CD4-positive, alpha-beta T cell treated with Interleukin-4 for 1 hour (primary cell): ENCODE measurements around the gene HIGD1C.
A peak's percentile ranks its signal among the peaks of the same experiment; 100 is the strongest.
"Not testable (repeated sequence)": the region's sequence is repeated elsewhere in the genome, so short reads cannot be mapped to it uniquely, and the experiment has no call there.

Experiments used
- DNase-seq, 2 donors: peaks; one replicate each; pipeline ENCODE4 v3.0.0-alpha.2; 2020 to 2022

Gene HIGD1C

DNA sequence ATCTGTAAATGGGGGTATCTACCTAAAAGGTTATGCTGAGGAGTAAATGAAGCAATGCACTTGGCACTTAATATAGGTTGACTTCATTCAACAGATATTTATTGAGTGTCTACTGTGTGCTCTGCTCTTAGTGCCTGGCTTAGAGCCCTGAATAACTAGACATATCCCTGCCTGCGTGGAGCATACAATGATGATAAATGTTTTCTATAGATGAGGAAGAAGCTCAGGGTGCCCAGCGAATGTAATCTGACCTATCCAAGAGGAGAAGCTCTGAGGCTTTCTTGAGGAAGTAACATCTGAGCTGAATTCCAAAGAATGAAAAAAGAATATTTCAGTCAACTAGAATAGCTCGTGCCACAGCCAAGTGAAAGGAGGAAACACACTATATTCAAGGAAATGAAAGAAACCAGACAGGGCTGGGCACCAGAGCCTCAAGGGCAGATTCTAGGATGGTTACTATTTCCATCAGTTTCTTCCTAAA is 17.9 kb upstream of the HIGD1C start:
- peak in 1 of 2 donors; percentile 6 for DNase-seq

DNA sequence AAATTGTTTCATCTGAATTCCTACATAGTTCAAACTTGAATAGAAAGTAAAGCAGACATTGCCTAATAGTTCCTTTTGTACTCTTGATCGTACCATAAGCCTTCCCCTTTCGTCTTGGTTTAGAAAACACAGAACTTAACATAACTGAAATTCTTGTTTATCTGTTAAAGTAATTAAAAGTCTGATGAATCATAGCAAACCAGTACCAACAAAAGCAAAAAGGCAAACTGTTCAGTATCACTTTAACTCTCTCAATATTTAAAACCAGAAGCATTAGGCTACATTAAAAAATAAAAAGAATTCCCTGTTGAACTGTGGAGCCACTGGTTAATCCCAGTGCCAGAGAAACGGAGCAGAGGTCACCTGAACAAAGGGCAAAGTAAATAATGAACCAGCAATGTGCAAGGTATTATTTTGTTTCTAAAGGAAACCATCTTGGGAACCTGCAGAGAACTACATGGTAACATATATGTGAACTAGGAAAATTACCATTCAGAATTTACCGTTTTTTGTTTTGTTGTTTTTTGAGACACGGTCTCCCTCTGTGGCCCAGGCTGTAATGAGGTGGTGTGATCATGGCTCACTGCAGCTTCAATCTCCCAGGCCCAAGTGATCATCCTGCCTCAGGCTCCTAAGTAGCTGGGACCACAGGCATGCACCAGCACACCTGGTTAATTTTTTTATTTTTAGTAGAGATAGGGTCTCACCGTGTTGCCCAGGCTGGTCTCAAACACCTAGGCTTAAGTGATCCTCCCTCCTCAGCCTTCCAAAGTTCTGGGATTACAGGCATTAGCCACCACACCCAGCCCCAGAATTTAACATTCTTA is 17.1 kb upstream of the HIGD1C start:
- DNase-seq: no peak

DNA sequence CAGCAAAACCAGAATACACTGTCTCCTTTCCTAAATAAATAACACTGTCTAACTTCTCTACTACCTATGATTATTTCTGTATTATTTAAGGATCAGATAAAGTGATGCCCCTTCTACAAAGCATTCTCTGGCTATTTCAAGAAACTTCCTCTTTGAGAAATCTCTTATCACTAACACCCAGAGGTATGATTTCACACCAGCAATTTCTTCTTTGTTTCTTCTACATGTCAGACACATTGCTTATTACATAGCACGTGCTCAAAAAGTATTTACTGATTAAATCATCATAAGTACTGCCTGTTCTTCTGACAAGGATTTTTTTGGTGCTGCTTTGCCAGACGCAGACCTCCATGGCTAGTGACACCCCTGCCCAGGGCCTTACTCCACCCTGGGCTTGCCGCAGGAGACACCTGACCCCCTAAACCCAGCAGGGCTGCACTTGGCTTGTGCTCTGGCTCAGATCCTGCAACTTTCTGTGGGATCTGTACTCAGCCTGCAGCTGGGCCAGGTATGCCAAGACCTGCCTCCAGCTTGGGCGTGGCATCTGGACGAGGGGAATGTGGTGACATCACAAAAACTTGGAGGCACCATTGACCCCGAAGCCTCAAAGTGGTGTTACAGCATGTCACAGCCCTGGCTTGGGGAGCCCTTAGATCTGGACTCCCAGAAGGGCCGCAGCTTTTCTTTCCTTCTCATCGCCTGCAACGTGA is 15.4 kb upstream of the HIGD1C start:
- no peak for DNase-seq

DNA sequence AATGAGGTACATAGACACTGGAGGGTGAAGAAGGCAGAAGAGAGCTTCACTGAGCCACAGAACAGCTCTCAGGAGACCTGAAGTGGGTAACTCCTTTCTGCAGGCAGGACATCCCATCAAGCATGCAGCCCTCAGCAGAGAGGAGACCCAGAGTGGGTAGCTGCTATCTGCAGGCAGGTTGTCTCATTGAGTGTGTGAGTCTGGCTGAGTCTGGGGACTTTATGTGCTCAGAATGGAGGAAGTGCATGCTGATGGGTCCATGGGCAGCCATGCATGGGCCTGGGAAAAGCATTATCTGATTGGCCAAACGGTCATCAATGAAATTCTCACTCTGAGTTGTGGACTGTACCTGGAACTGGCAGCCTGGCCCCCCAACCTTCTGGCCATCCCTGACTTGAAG is 14.7 kb upstream of the HIGD1C start:
- no peak for DNase-seq

DNA sequence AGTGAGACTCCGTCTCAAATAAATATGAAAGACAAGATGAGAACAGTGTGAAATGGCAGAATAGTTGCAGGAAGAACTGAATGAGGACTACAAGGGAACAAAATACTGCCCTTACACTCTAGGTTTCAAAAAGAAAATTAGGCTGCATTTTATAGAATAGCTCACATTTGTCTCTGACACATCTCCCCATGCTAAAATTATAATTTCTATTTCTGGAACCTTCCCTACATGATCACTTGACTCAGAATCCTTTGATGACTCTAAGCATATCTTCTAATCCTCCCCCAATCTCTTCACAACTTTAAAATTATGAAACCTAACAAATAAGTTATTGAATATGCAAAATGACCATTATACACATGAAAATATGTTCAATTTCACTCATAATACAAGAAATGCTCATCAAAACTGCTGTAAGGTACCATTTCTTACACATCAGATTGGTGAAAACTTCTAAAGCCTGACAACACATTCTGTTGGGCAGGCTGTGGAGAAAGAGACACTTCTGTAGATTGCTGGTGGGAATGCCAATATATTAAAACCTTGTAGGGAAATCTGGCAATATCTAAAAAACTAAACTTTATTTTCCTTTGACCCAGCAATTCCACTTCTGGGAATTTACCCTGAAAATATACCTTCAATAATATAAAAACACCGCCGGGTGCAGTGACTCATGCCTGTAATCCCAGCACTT is 4.3 kb upstream of the HIGD1C start:
- DNase-seq: no peak

DNA sequence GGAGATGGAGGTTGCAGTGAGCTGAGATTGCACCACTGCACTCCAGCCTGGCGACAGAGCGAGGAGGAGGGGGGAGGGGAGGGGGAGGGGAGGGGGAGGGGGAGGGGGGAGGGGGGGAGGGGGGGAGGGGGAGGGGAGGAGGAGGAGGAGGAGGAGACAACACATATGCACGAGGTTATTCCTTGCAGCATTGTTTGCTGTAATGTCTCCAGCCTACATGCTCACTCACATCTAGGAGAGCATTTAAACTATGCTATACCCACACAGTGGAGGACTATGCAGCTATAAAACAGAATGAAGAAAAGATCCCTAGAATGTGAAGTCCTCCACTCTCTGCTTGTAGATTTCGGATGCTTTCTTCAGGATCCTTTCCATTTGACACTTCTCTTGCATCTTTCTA is 3.5 kb upstream of the HIGD1C start:
- DNase-seq: no peak

- DNase-seq: no peak
Observed at GRCh38 chr12:50949801-50950302, 2.5 kb upstream of the HIGD1C start.

DNA sequence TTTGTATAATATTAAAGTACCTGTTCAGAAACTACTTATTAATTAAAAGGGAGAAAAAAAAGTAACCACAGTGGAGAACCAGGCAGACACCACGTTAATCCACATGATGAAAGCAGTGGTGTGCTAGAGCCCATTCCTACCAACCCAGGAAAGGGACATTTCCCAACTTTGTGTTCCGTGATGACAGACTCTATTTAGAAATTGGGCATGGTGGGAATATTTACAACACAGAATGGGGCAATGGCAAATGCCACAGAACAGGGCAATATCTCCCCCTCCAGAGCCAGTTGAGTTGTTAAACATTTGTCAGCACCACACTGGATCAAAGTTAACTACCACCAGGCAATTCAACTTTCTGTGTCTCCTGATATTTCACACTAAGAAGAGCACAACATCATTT is 1.2 kb upstream of the HIGD1C start:
- no peak for DNase-seq

- no peak for DNase-seq
Observed at GRCh38 chr12:50953047-50953446, 703 bp downstream of the HIGD1C start.

DNA sequence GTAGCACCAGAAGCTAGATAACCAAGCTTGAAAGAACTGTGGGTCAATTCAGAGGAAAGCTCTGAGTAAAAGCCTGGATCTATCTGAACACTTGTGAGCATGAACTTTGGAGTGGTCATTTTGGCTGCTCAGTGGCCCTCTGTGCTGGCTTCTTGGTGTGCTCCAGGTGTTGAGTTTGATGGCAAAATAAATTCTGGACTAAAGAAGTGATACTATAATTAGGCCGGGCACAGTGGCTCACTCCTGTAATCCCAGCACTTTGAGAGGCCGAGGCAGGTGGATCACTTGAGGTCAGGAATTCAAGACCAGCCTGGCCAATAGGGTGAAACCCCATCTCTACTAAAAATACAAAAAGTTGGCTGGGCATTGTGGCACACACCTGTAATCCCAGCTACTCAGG is 2.4 kb downstream of the HIGD1C start:
- DNase-seq: not testable (repeated sequence)

DNA sequence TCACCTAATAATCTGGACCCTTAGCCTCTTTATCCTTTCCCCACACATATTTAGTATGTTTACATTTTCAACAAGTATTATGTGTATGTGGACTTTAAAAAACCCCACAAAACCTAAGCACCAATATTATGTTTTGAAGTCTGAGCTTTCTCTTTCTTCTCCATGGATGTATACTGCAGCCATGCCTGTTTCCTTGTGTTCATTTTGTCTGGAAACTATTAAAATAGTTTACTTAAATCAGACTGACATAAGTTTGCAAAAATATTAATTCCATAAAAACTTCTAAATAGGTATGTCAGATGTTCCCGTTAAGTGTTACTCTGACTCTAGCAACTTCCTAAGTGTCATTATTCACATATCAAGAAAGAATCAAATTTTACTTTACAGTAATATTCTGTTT is 2.9 kb downstream of the HIGD1C start:
- DNase-seq: no peak

DNA sequence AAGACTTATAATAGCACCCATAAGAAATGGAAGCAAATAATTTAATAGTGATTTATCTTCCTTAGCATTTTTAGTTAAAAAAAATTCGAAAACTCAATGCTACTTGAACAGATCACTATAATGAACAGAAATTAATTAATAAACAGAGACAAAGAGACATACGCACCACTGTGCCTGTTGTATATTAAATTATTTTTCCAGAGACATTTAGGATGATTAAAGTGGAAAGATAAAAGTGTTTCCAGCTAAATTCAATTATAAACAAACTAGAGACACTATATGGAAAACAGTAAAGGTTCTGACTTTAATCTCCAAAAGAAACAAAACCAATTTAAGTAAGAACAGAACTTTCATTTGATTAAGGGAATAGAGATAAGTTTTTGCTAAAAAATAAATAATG is 3.4 kb downstream of the HIGD1C start:
- no peak for DNase-seq

DNA sequence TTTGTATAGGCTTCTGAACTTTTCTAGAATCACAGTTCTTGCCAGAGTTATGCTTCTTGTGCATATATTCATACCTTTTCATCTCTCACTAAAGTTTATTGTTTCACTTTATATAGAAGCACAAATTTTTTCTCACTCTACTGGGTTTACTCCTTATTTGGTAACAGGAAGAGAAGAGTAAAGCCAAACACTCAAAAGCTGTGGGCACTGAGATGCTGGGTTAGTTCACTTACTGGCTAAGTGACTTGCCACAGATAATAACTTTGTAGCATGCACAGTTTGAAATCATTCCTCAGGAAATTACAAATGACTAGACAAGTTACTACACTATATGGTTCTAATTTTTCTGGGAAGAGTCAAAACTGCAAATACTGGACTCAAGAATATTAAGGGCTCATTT is 7.8 kb downstream of the HIGD1C start:
- DNase-seq: peak in 1 of 2 donors; percentile 10

DNA sequence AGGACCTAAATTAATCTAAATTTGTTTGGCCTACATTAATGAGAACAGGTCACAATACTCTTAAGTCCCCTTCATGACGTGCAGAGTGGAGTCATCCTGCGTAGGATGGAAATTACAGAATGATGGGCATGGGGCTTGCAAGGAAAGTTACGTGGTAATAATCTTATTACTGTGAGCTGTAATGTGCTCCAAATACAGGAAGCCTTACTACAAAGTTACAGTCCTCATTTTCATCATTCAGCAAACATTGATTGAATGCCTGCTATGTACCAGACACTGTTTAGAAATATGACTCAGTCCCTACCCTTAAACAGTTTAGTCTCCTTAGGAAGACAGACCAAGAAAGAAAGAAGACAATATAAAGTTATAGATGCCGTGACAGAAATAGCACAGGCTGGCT is 9.4 kb downstream of the HIGD1C start:
- no peak for DNase-seq

- no peak for DNase-seq
Observed at GRCh38 chr12:50964432-50964831, 12.1 kb downstream of the HIGD1C start.

- no peak for DNase-seq
Observed at GRCh38 chr12:50971946-50972345, 19.6 kb downstream of the HIGD1C start.

DNA sequence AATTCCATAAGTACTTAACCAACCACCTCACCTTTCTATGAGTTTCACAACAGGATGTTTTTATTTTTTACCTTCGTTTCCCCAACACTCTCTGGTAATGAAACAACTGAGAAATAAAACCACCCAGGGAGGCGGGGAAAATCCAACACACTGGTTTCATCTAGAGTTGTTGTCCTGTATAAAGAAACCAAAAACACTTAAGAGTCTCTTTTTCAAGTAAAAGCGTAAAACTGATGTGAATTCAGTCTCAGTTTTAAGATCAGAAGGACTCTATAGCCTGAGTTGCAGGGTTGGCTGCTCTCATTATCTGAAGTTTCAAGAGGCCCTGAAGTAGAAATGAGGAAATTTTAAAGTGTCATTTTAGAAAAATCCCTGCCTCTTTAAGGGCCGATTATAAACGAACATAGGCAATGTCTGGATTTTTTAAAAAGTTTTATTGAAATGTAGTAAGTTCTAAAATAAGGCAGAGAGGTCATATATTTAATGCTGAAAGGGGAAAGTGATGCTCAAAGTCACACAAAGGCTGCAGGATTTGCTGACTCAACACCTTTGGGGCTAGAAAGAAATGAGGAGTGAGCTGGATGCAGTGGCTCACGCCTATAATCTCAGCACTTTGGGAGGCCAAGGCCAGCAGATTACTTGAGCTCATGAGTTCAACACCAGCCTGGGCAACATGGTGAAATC is 27.2 kb downstream of the HIGD1C start:
- peak in 1 of 2 donors; percentile 11 for DNase-seq

GRCh38 chr12:50980545-50980944 is 28.2 kb downstream of the HIGD1C start:
- no peak for DNase-seq

DNA sequence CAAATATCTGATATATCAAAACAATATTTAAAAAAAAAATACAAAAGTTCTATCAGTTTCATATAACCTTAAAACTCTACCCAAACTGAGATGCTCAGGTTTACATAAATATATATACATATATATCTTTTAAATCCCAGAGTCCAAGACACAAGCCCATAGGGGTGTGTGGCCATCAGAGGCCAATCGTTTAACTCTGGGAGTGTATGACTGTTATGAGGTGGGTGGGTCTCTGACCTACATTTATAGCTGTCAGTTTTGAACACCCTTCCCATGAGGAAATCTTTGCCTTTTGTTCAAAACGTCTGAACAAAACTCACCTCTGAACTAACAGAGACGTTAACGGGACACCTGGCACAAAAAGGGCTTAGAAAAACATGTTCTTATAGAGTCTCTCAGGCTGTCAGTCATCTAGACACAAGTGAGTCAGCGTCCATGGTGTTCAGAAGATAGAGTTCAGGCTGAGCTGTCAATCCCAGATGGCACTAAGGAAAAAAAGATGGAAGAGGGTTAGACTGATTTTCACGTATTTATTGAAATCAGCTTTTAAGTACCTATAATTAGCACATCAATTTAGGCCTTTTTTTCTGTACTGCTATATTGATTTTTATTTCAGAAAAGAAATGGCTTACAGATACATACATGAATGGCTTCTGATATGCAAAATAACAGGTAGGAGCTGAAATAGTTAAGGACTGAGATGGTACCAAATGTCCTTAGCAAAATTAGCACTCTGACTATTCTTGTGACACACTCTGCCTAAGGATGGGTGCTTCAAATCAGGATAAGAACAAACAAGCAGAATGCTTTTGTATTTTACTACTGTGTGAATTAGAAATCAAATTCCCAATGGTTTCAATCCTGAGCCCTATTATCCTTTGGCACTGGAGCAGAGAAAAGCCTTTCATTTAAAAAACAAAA is 29.2 kb downstream of the HIGD1C start:
- DNase-seq: no peak

GRCh38 chr12:50984586-50985298 is 32.4 kb downstream of the HIGD1C start:
- DNase-seq: no peak

DNA sequence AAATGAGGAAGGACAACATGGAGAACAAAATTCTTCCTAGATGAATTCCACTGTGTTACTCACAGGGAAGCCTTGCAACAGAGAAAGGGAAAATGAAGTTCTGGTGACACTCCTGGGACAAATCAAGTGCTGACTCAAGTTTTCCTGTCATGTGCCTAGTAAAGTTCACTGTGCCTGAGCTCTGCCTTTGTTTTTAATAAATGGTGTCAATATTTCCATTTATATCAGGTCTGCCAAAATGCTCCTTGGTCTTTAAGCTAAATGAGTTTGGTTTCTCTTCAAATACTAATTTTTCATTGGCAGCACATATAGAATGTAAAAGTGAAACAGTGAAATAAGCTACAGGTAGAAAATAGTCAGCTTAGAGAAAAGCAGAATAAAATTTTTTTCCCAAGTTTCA is 33.0 kb downstream of the HIGD1C start:
- no peak for DNase-seq
